Measurements from ENCODE around the gene SLC1A3.

The SLC1A3 gene

DNA sequence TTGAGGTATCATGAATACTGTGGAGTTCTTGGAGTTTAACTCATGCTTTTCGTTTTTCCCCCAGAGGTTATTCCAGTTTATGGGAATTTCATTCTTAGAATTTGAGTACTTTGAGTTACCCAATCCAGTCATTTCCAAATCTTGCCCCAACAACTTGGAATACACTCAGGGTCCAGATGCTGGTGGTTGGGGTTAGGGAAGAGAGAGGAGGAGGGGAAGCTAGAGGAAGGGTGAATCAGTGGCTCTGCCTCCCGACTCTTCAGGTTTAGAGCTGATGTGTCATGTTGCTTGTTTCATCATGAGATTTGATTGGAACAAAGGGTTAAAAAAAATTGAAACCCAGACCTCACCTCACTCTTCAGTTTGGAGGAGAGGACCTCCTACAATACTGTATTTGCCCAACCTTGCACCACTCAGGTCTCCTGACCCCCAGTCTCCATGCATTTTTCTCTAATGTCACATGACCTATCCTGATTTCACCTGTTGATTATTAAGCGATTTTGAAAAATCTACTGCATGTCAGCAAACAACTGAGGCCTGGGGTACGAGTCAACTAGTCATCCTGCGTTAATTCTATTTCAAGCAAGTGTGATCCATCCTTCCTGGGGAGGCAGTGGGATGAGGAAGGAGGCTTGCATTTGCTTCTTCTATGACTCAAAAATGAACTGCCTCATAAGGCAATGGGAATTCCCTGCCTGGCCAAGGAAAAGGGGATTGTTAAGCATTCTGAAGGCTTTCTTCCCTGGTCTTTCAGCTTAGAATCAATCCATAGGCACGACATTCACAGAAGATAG is 6.2 kb upstream of the SLC1A3 start:
- DNase-seq (ENCODE audit: low read depth in 2 of 2): no peak

- DNase-seq (ENCODE audit: low read depth in 2 of 2): no peak
Measured at GRCh38 chr5:36600917-36601527, 5.4 kb upstream of the SLC1A3 start.

- no peak for DNase-seq (ENCODE audit: low read depth in 2 of 2)
Measured at GRCh38 chr5:36602704-36603321, 3.6 kb upstream of the SLC1A3 start.

DNA sequence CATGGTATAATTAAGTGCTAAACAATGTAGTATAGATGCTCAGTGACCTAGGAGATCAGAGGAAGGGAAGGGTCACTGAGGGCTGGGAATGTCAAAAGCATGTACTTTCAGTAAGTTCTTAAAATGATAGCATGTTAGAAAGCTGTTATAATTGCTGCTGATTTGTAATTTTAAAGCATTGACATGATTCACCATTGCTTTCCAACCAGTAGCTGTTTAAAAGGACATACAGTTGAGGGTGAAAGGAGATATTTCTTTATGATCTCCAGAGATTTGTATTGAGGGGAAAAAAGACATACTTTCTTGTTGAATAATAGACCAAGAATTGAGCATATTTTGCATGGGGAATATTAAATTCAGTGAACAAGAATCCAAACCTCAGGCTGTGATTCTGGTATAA is 1.2 kb upstream of the SLC1A3 start:
- no peak for DNase-seq (ENCODE audit: low read depth in 2 of 2)

DNA sequence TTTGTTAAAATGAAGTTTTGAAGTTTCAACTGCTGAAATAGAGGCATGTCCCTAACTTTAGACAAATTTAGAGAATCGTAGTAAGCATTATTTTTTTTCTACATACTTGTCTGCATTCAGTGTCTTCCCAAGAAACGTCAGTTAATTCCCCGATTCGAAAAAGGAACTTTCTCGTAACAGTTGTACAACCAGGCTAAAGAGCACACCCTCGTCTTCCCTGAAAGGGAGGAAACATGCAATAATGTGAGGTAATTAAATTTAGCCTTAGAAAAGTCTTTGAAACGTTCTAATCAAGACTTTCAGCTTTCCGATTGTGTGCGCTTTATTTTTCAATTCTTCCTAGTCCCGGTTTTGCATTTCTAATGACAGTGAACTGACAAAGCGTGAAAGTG is 374 bp upstream of the SLC1A3 start:
- no peak for DNase-seq (ENCODE audit: low read depth in 2 of 2)

DNA sequence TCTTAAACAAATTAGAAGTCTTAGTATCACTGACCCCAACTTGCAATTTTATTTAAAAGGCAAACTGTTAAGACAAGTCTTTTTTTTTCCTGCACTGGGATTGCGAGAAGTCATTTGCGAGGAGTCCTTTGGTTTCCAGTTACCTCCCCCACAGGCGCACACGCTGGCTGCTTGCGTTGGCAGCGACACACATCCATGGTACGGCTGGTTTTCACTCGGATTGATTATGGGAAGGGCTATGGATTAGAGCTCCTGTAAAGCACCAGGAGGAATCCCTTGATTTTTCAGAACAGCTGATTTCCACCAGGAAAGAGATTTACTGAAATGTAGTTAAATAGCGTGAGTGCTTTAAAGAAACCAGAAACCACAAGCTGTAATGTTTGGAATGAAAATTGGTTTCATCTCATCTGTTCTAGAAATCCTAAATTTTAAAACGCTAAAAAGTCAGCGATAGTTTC is 737 bp downstream of the SLC1A3 start:
- no peak for DNase-seq (ENCODE audit: low read depth in 2 of 2)

- no peak for DNase-seq (ENCODE audit: low read depth in 2 of 2)
Measured at GRCh38 chr5:36607838-36608783, 1.7 kb downstream of the SLC1A3 start.

- no peak for DNase-seq (ENCODE audit: low read depth in 2 of 2)
Measured at GRCh38 chr5:36610621-36611020, 4.2 kb downstream of the SLC1A3 start.

GRCh38 chr5:36611520-36612274 is 5.3 kb downstream of the SLC1A3 start:
- DNase-seq (ENCODE audit: low read depth in 2 of 2): no peak

DNA sequence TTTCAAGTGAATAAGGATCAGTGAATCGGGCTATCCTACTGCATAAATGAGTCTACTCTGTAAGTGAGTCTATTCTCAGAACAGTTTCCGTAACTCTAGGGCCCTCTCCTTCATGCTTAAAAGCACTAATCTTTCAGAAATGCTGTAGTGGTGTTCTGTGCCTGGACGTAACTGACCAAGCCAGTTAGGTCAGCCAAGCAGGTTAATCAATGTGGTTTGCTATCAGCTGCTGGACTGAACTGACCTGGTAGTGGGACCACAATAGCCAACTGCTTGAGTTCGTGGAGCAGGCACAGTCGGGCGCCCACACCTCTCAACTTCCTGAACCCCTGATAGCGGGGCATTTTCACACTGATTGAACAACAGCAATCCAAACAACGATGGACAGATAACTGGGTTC is 6.8 kb downstream of the SLC1A3 start:
- no peak for DNase-seq (ENCODE audit: low read depth in 2 of 2)

DNA sequence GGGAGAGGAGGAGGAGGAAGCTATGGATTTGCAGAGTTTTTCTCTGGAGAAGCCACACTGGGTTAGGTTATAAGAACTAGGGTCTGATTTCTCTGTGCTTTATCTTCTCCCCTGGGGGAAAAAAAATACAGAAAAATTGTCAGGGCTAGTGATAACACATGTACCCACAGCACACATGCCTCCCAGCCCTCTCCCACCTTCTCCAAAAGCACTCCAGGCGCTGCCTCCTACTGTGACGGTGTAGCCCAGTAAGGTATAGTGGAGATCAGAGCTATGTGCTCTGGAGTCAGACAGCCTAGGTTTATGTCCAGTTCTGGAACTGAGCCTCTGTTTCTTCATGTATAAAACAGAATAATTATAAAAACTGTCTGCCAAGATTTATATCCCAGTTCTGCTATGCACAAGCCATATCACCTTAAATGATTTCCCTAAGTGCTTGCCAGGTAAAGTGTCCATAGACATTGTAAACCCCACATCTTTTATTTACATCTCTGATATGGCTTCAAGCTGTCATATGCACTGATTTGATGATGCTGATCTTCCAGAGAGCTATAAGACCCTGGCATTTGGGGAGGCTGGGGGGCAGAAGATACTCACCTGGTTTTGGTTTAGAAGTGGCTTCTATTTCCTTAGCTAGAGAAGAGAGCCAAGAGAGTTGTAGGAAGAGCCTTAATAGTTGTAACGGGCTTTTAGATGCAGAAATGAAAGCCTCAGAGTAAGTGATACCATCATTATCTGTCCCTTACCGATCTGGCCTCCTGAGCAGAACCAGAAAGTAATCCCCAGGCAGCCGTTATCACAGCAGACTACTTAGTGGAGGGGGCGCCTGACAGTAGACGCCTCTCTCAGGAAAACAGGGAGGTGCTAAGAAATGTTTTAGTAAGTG is 7.6 kb downstream of the SLC1A3 start:
- DNase-seq (ENCODE audit: low read depth in 2 of 2): no peak

DNA sequence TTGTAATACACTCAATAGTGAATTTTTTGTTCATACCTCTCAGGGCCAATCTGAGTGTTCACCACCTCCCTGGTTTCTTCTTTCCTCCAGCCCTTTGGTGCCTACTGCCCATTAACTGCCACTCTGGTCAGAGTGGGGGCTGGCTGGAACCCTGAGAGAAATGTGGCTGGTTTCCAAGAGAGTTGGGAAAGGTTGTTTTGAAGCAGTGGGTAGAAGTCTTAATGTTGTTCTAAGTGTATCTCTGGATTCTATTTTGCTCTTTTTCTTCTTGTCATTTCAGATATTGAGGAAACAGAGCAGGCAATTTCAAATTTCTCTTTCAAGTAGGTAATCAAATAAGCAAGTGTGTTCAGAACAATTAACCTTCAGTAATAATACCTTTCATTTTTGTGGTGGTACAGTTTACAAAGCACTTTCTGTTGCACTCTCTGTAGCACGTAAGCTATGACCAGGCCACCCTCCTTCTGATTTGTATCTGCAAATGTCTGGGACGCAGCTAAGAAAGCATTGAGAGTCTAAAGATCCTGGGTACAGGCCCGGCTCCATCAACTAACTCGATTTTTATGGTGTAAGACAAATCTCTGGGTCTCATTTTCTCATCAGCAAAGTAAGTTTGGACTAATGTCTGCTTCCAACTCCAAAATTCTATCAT is 8.4 kb downstream of the SLC1A3 start:
- DNase-seq (ENCODE audit: low read depth in 2 of 2): no peak

- DNase-seq (ENCODE audit: low read depth in 2 of 2): no peak
Measured at GRCh38 chr5:36619012-36619635, 12.7 kb downstream of the SLC1A3 start.

DNA sequence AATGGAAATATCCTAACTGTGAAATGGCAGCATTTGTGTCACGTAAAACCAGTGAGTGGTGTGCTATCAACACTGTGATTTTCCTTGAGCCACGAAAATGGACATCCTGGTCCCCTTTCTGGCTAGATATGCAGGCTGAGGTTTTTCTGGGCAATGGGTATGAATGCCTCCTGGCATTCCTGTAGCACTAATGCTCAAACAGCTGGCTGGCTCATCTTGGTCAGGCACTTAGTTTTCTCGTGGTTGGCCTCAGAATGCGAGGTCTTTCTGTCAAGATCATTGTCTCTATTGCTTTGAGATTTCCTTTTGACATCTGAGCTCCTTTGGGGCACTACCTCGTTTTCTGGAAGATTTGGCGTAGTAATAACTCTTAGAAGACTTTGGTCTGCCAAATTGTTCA is 15.6 kb downstream of the SLC1A3 start:
- no peak for DNase-seq (ENCODE audit: low read depth in 2 of 2)

GRCh38 chr5:36623832-36624231 is 17.4 kb downstream of the SLC1A3 start:
- no peak for DNase-seq (ENCODE audit: low read depth in 2 of 2)

DNA sequence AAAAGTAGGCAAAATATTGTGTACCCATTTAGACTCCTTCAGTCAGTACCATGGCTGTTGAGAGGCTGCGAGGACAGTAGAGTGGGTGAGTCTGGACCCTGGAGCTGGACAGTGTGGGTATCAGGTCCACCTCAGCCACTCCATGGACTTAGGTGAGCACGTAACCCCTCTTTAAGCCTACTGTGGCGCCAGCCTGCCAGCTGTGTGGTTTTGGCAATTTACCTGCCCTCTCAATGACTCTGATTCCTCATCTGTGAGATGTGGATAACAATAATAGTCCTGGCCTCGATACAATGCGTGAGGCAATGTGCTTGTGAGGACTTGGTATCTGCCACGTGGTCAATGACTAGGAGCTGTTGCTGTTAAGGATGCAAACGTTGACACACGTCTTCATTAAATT is 17.9 kb downstream of the SLC1A3 start:
- no peak for DNase-seq (ENCODE audit: low read depth in 2 of 2)

DNA sequence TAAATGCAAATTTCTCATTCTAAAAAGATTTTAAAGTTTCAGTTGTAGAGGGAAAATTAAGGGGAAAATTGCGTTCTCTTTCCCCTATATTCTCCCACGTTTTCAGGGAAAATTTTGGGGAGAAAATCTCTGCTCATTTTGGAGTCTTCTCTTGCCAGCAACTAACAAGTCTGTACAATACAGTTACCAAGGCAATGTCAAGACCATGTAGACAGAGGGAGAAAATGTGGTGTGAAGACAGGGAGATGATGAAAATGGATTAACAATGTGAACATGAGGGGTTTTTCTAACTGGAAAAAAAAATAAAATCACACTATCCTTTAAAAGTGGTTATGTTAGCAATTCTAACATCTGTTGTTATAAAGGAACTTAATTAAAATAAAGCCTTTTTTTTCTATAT is 22.3 kb downstream of the SLC1A3 start:
- DNase-seq (ENCODE audit: low read depth in 2 of 2): no peak

DNA sequence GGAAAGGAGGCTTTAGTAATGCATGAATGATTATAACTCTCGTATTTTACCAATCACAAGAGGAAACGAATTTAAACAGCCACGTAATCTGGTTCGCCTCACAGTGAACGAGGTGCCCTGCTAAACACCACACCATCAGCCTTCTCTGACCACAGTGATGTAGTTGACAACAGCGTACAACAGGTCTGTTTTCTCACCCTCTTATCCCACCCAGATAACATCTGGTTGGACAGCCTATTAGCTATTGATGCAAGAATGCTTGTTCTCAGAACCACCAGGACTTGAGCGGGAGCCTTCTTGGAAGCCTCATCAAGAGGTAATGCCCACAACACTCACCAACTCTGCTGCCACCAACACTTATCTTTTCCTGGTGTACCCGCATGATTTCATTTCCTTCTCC is 23.3 kb downstream of the SLC1A3 start:
- no peak for DNase-seq (ENCODE audit: low read depth in 2 of 2)

Data from stimulated activated CD4-positive, alpha-beta T cell treated with anti-CD3 and anti-CD28 coated beads, Interleukin-1b, Interleukin-23, amount 100 ng/mL, for 1 hour (primary cell).